Measurements from ENCODE around the gene LRRK1. TPM values are rescaled to one million over a fixed set of nuclear protein-coding genes. Genes with fewer than 3 reads are reported as not detected.

LRRK1 gene
- total RNA-seq, 1 donor from 2014 or later = 105 TPM

DNA sequence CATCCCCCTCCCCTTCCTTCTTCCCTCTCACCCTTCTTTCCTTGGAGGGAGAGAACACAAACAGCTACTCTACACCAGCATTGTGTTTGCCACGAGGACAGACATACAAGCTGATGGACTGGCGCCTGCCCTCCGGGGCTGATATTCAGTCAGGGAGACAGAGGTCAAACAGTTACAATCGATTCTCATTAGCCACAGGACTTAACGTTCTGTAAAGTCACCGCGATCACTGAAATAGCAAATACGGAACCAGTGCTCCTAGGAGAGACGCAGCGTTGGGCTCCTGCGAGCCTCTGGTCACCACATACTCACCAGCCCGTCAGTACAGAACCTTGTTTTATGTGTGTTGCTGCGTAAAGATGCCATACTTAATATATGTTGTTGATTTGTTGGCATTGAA is 108.8 kb downstream of the LRRK1 start:
- H3K27me3 ChIP-seq = no peaks in the 10 kb centered on the region
- TF ChIP-seq, protein P1, sequence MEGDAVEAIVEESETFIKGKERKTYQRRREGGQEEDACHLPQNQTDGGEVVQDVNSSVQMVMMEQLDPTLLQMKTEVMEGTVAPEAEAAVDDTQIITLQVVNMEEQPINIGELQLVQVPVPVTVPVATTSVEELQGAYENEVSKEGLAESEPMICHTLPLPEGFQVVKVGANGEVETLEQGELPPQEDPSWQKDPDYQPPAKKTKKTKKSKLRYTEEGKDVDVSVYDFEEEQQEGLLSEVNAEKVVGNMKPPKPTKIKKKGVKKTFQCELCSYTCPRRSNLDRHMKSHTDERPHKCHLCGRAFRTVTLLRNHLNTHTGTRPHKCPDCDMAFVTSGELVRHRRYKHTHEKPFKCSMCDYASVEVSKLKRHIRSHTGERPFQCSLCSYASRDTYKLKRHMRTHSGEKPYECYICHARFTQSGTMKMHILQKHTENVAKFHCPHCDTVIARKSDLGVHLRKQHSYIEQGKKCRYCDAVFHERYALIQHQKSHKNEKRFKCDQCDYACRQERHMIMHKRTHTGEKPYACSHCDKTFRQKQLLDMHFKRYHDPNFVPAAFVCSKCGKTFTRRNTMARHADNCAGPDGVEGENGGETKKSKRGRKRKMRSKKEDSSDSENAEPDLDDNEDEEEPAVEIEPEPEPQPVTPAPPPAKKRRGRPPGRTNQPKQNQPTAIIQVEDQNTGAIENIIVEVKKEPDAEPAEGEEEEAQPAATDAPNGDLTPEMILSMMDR (IDR thresholded peaks at IDR 0.05) = no peak
- intact Hi-C loops (cut with DNase I) = no loop called here
- peaks cover 6 to 31% of the 10 kb centered on the region in 2 donors for H3K36me3 ChIP-seq
- peak in 1 of 2 donors; percentile 12 for DNase-seq (ENCODE audit: low spot score in 2 of 2)
- H3K27ac ChIP-seq = no peak overlapping the region
- H3K4me3 ChIP-seq = no peak overlapping the region
- no peaks in the 10 kb centered on the region for H3K9me3 ChIP-seq
- no peaks in the 10 kb centered on the region for H3K4me1 ChIP-seq

DNA sequence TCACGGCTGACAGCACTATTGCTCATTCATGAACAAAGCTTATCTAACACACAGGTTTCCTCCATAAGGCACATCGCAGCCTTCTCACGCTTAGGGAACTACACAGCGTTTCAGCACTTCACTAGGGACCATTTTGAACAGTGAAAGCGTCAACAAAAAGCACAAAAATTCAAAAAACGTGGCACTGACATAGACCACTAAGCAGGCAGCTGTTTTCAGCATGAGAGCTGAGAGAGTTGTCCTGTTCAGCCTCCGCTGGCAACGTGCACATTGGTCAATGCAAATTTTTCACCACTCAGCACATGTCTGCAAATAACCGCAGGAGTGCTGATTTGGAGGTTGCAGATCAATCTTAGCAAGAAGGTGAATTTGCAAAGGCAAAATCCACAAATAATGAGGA is 109.2 kb downstream of the LRRK1 start:
- TF ChIP-seq, protein P1 (IDR thresholded peaks at IDR 0.05) = no peak
- Histone ChIP-seq H3K36me3 (peaks cover 6 to 31% of the 10 kb centered on the region in 2 donors), H3K4me1 (no peaks in the 10 kb centered on the region), H3K27me3 (no peaks in the 10 kb centered on the region), H3K27ac (no peak overlapping the region), H3K9me3 (no peaks in the 10 kb centered on the region), H3K4me3 (no peak overlapping the region)
- peak in 1 of 2 donors; percentile 34 for DNase-seq (ENCODE audit: low spot score in 2 of 2)
- intact Hi-C loops (cut with DNase I) = no loop called here

DNA sequence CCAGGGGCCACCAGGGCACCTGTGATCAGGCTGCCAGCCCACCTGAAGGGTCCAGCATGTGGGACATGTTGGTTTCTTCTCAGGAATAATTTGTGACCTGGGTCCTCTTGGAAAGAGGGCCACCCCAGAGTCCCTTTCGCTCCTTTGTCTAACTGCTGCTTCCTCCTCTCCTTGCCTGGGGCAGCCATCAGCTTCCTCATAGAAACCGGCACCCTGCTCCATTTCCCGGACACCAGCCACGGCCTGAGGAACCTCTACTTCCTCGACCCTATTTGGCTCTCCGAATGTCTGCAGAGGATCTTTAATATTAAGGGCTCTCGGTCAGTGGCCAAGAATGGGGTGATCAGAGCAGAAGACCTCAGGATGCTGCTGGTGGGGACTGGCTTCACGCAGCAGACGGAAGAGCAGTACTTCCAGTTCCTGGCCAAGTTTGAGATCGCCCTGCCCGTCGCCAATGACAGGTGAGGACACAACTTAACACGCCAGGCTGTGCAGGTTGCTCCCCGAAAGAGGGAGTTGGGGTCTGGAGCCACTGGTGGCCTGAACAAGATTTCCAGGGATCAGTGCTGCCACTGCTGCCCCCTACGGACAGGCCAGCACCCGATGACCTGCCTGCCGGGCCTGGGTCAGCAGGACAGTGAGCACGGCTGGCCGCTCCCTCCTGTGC is 109.7 kb downstream of the LRRK1 start:
- Histone ChIP-seq H3K27me3 (no peaks in the 10 kb centered on the region), H3K4me1 (no peaks in the 10 kb centered on the region), H3K36me3 (peaks cover 6 to 31% of the 10 kb centered on the region in 2 donors), H3K9me3 (no peaks in the 10 kb centered on the region), H3K4me3 (no peak overlapping the region), H3K27ac (no peak overlapping the region)
- TF ChIP-seq, protein P1 (IDR thresholded peaks at IDR 0.05) = no peak
- DNase-seq (ENCODE audit: low spot score in 2 of 2) = peak in 1 of 2 donors; percentile 34
- intact Hi-C loops (cut with DNase I) = no loop called here

DNA sequence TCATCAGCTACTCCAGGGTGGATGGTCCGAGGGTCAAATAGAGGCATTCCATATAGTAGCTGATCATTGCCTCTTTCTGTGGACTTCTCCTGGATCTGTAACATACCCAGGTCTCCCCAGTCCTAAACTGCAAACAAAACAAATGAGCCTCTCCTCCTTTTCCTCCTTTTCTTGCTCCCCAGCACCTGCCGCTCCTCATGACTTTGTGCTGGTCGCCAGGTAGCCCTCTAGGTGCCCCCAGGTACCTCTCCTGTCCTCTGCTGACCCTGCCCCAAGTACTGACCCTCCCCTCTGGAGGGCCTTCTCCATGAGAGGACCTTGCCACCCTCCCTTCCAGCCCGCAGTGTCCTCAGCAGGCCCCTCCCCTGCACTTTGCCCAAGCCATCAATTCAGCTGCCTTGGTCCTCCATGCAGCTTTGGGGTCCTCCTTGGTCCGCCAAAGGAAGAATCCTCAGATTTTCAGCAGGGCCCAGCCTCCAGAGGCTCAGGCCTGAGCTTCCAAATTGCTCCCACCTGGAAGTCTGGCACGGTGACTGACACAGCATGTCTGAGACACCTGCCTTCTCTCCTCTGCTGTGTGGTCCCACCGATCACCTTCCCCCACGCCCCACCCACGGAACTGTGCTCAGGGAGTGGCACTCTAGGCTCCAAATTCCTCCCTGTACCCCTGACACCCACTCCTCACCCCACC is 111.0 kb downstream of the LRRK1 start:
- peaks cover 0 to 8% of the 10 kb centered on the region in 2 donors for H3K9me3 ChIP-seq
- H3K36me3 ChIP-seq = peaks cover 3 to 31% of the 10 kb centered on the region in 2 donors
- peak in 1 of 2 donors; percentile 47 for DNase-seq (ENCODE audit: low spot score in 2 of 2)
- intact Hi-C loops (cut with DNase I) = no loop called here
- TF ChIP-seq, protein P1 (IDR thresholded peaks at IDR 0.05) = no peak
- no peaks in the 10 kb centered on the region for H3K4me1 ChIP-seq
- H3K27ac ChIP-seq = no peak overlapping the region
- H3K27me3 ChIP-seq = no peaks in the 10 kb centered on the region
- no peak overlapping the region for H3K4me3 ChIP-seq

DNA sequence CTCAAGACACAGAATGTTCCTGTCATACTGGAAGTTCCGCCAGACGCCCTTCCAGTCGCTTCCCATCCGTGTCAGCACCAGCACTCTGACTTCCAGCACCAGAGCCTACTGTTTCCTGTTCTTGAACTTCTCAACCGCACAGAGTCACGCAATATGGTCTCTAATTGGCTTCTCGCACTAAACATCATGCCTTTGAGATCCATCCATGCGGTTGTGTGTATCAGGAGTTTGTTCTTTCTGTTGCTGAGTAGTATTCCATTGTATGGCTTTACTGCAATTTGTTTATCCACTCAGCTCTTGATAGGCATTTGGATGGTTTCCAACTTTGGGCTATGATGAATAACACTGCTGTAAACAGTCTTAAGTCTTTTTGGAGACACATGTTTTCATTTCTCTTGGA is 112.1 kb downstream of the LRRK1 start:
- Histone ChIP-seq H3K4me3 (no peak overlapping the region), H3K27me3 (no peaks in the 10 kb centered on the region), H3K9me3 (peaks cover 0 to 8% of the 10 kb centered on the region in 2 donors), H3K36me3 (peaks cover 3 to 31% of the 10 kb centered on the region in 2 donors), H3K4me1 (no peaks in the 10 kb centered on the region), H3K27ac (no peak overlapping the region)
- intact Hi-C loops (cut with DNase I) = no loop called here
- TF ChIP-seq, protein P1 (IDR thresholded peaks at IDR 0.05) = no peak
- DNase-seq (ENCODE audit: low spot score in 2 of 2) = no peak
